ENCODE measurements around the gene ILKAP. TPM values are rescaled to one million over a fixed set of nuclear protein-coding genes. Genes with fewer than 3 reads are reported as not detected.

Gene ILKAP
- total RNA-seq, 1 experiment from 2014 or later, result 24.2 TPM

GRCh38 chr2:238127165-238128060 is 76.1 kb downstream of the ILKAP start:
- no peak for DNase-seq (ENCODE audit: extremely low read depth, low read depth)

- no peak for DNase-seq (ENCODE audit: extremely low read depth, low read depth)
Observed at GRCh38 chr2:238126775-238127164, 76.7 kb downstream of the ILKAP start.

- no peak for DNase-seq (ENCODE audit: extremely low read depth, low read depth)
Observed at GRCh38 chr2:238126338-238126737, 77.2 kb downstream of the ILKAP start.

DNA sequence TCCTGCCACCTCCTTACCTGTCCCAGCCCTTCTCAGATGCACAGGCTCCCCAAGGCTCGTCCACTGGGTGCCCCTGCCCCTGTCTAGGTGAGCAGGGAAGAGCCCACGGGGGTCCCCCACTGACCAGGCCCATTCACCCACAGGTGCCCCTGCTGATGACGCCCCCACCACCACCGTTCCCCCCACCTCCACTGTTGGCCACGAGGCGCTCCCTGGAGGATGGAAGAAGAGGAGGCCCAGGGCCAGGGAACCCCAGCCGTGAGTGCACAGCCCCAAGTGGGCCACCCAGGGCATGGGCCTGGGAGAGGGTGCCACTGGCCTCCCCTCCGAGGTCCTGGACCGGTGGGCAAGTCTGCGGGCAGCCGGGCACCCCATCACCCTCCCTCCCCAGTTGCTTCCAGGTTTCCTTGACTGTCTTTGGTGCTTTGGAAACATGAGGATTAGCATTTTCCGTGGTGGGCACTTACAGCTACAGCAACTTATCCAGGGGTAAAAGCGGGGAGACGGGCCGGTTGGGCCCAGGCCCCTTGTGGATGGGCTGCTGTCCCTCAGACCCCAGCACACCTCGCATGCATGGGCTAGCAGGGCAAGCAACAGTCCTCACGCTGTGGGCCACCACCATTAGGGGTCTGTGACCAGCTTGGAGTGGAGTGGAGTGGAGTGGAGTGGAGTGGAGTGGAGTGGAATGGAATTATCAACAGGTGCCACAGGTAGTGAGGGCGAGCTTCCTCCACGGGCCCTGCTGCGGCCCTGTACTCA is 78.2 kb downstream of the ILKAP start:
- DNase-seq (ENCODE audit: extremely low read depth, low read depth), result no peak

DNA sequence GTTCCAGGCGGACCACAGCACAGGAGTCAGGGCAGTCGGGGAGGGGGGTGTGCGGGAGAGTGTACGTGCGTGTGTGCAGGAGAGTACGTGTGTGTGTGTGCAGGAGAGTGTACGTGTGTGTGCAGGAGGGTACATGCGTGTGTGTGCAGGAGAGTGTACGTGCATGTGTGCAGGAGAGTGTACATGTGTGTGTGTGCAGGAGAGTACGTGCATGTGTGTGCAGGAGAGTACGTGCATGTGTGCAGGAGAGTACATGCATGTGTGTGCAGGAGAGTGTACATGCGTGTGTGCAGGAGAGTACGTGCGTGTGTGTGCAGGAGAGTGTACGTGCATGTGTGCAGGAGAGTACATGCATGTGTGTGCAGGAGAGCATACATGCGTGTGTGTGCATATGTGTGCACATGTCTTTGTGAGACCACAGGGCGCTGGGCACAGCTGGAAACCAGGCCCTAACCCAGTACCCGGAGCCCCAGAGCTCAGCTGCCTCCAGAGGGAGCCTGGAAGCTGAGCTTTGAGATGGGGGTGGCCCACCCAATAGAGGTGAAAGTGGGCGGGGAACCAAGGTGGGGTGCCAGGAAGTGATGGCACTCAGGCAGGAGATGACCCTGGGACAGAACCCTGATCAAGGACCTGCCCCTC is 78.9 kb downstream of the ILKAP start:
- no peak for DNase-seq (ENCODE audit: extremely low read depth, low read depth)

GRCh38 chr2:238123991-238124470 is 79.5 kb downstream of the ILKAP start:
- no peak for DNase-seq (ENCODE audit: extremely low read depth, low read depth)

DNA sequence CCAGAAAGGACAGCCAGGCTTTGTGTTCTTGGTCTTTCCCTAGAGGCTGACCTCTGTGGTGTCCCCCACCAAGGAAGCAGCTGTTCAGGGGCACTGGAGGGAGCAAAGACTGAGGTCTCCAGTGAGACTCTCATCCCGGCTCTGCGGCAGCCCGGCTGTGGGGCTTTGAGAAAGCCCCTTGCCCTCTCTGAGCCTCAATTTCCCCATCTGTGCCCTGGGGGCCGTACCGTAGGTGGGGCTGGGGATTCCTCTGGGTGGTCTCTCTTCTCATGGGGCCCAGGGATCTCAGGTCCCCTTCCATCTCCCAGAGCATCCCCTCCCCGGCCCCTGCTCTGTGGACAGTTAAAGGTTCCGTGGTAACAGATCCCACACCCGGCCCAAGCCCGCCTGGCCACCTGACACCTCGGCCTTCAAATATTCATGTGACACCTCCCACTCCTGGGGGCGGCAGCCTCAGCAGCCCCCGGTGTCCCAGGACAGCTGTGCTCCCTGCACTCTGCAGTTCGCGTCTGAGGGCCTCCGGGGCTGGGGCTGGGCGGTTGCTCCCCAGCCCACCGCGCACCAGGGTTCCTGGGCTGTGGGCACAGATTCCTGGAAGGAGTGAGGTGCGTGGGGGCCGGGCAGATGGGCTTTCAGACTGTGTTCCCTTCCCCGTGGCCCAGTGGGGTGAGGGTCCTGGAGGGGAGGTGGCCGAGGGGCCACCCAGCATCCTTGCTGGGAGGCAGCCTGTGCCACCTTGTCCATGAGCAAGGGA is 80.1 kb downstream of the ILKAP start:
- no peak for DNase-seq (ENCODE audit: extremely low read depth, low read depth)

DNA sequence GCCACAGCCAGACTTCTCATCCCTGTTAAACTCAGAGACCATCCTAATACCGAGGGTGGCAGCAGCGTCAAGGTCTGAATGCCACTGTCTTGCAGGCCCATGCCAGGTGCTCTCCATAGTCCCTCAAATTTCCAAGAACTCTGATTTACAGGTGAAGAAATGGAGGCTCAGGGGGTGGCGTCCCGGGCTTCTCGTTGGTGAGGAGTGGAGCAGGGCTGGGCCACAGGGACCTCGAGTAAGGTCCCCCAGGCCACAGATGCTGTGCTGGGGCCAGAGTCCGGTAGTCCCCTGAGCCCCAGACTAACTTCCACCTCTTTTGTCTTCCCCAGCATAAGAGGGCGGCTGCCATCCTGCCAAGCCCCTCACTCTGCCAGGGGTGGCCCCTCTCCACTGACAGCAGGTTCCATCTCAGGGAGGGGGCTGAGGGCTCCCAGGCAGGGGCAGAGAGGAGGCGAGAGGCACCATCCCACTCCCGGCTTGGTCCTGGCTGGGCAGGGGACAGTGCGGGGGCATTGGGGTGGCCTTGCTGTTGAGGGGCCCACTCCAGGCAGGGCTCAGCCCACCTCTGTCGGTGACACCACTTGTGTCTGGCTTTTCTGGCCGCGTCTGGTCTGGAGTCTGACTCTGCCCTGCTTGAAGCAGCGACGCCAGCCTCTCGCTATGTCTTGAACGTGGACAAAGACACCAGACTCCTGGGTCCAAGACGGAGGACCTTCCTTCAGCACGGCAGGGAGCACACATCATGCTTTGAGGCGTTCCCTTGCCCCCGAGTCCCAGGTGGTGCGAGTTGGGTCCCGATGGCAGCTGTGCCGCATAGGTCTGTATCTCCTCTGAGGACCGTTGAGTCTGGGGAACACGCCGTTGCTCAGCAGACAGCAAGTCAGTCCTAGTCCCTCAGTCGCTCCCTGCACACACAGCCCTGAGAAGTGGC is 80.9 kb downstream of the ILKAP start:
- no peak for DNase-seq (ENCODE audit: extremely low read depth, low read depth)

GRCh38 chr2:238121511-238122286 is 81.8 kb downstream of the ILKAP start:
- DNase-seq (ENCODE audit: extremely low read depth, low read depth), result no peak

DNA sequence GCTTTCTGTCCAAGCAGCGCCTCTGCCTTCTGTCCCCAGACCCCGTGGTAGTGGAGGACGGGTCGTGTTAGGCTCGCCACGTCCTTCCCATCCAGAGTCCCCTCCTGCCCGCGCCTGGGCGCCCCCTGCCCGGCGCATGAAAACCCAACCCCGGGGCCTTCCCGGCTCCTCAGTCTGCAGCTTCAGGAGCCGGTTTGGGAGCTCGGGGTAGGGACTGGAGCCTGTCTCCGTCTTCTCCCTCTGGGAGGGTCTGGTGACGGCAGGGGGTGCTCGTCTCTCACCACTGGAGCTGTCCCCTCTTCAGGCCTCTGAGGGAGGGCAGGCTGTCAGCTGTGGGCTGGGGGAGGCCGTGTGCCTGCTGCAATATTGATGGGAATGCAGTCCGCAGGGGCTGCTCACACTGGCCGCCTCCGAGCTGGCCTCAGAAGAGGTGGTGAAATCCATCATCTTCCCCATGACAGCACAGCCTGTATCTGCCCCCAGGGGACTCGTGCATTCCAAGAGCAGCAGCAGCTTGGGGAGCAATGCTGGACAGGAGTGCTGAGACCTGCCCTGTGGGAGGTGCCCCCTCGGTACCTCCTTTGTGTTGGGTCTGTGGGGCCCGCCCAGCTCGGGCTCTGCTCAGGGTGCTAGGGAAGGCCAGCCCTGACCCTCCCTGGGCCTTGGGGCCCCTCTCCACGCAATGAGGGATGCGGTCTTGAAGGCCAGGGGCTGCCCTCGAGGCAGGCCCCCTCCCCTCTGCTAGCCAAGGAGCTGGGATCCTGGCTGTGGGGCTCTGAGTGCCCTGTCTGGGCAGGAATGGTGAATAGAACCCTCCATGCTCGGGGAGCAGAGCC is 82.8 kb downstream of the ILKAP start:
- DNase-seq (ENCODE audit: extremely low read depth, low read depth), result no peak

Other genes starting within 250 kb of the ILKAP start
- gene UBE2F, start 236.7 kb downstream of the ILKAP start, total RNA-seq (2014; rRNA removed; shearing (Covaris generic)), result 67.1 and 70.4 TPM in 2 replicates
- 36.0 and 40.1 TPM in 2 replicates for gene SCLY, start 142.7 kb downstream of the ILKAP start, total RNA-seq (2014; rRNA removed; shearing (Covaris generic))
- gene ESPNL, start 103.4 kb downstream of the ILKAP start, total RNA-seq (2014; rRNA removed; shearing (Covaris generic)), result 0.20 and 0.35 TPM in 2 replicates
- gene KLHL30, start 65.0 kb downstream of the ILKAP start, total RNA-seq (2014; rRNA removed; shearing (Covaris generic)), result 0.05 TPM in 1 of 2 replicates, not detected in the other
- gene ERFE, start 44.7 kb downstream of the ILKAP start, total RNA-seq (2014; rRNA removed; shearing (Covaris generic)), result 7.7 and 10.0 TPM in 2 replicates
- gene HES6, start 36.3 kb upstream of the ILKAP start, total RNA-seq (2014; rRNA removed; shearing (Covaris generic)), result 10.1 and 10.5 TPM in 2 replicates
- gene PER2, start 84.9 kb upstream of the ILKAP start, total RNA-seq (2014; rRNA removed; shearing (Covaris generic)), result 4.2 and 4.5 TPM in 2 replicates
- 8.5 and 8.9 TPM in 2 replicates for gene TRAF3IP1, start 116.8 kb upstream of the ILKAP start, total RNA-seq (2014; rRNA removed; shearing (Covaris generic))
- 36.7 and 40.4 TPM in 2 replicates for gene ASB1, start 223.2 kb upstream of the ILKAP start, total RNA-seq (2014; rRNA removed; shearing (Covaris generic))